Gastroesophageal sphincter (tissue), 4 donors: Measurements from ENCODE around the gene ACAP3. TPM values are rescaled to one million over a fixed set of nuclear protein-coding genes. Genes with fewer than 3 reads are reported as not detected.
"Not testable (repeated sequence)": the region's sequence is repeated elsewhere in the genome, so short reads cannot be mapped to it uniquely, and the experiment has no call there.

Experiments
- ATAC-seq: fragments of 150-250 bp; one replicate; pipeline ENCODE4 v1.9.1; 2016; ENCODE audit warnings: mild to moderate bottlenecking, moderate library complexity
- H3K27ac ChIP-seq, 4 donors: fragments of 200-600 bp; sonication (generic) in 3 of 4; 1 replicate in 3 of 4; 2 replicates in 1 of 4; pipeline ENCODE4 v1.5.1; 2016 to 2019
- H3K27me3 ChIP-seq: fragments of 200-600 bp; sonication (generic); one replicate; pipeline ENCODE4 v1.5.1; 2019
- H3K36me3 ChIP-seq, 2 donors: fragments of 200-600 bp; sonication (generic); one replicate each; pipeline ENCODE4 v1.5.1; 2019; ENCODE audit warnings: control low read depth in 1 of 2
- H3K4me1 ChIP-seq, 3 donors: fragments of 200-600 bp; sonication (generic); 1 replicate in 2 of 3; 2 replicates in 1 of 3; pipeline ENCODE4 v1.5.1; 2016 to 2019; ENCODE audit warnings: control low read depth in 2 of 3
- H3K4me3 ChIP-seq, 2 donors: fragments of 200-600 bp; sonication (generic); one replicate each; pipeline ENCODE4 v1.5.1; 2019; ENCODE audit warnings: mild to moderate bottlenecking in 1 of 2, moderate library complexity in 1 of 2
- H3K9me3 ChIP-seq, 3 donors: fragments of 200-600 bp; sonication (generic); one replicate each; pipeline ENCODE4 v1.5.1; 2017 to 2019; ENCODE audit warnings: control low read depth in 2 of 3
- CTCF ChIP-seq, 4 experiments: fragments of 200-600 bp in 2 of 4; fragments of 450-650 bp in 2 of 4; sonication (generic) in 1 of 4; IDR thresholded peaks; one replicate each; pipeline ENCODE4 v1.5.1; 2017 to 2019; ENCODE audit warnings: antibody characterized with exemption in 4 of 4, mild to moderate bottlenecking in 2 of 4, moderate library complexity in 2 of 4
- EP300 ChIP-seq: sonication (generic); formaldehyde crosslinking; IDR thresholded peaks from one replicate; pipeline ENCODE4 v1.6.1; 2017; ENCODE audit warnings: antibody characterized with exemption, mild to moderate bottlenecking
- POLR2A ChIP-seq, 2 donors: fragments of 450-650 bp; IDR thresholded peaks; one replicate each; pipeline ENCODE4 v1.6.1; 2017; ENCODE audit warnings: antibody characterized with exemption in 2 of 2, mild to moderate bottlenecking in 2 of 2, moderate library complexity in 1 of 2
- POLR2AphosphoS5 ChIP-seq: sonication (generic); formaldehyde crosslinking; IDR thresholded peaks from one replicate; pipeline ENCODE4 v1.6.1; 2017; ENCODE audit warnings: antibody characterized with exemption
- WGBS, 2 donors: methylation state at CpG; one replicate each; pipeline ENCODE4 v1.1.5; 2018; ENCODE audit warnings: low coverage in 1 of 2; 5-methylcytosine and 5-hydroxymethylcytosine counted together
- total RNA-seq, 4 donors: library from RNA; depleted of rRNA; stranded (reverse); fragments of >200 nt; gene quantifications; one replicate each; pipeline ENCODE4 v1.1.0, GENCODE V29; 2016

ACAP3 gene
- total RNA-seq, 4 donors from 2014 or later, result 35.6 to 74.7 (median 50.2) TPM

- peak; percentile 95 for ATAC-seq
- H3K27ac ChIP-seq, result peak overlapping the region; percentile 63 to 89 (median 86)
- H3K4me3 ChIP-seq, result no peak overlapping the region
- H3K4me1 ChIP-seq, result peaks cover 3 to 85% (median 35%) of the 10 kb centered on the region in 3 donors
- no peaks in the 10 kb centered on the region for H3K27me3 ChIP-seq
- peaks cover 0 to 62% of the 10 kb centered on the region in 2 donors for H3K36me3 ChIP-seq
- H3K9me3 ChIP-seq, result no peaks in the 10 kb centered on the region
- WGBS, 2 donors, result 25 to 33% methylated on average over 7 to 8 of the region's 9 CpGs
- TF ChIP-seq EP300 (no peak), CTCF (IDR thresholded peaks at IDR 0.05) (no peak), POLR2AphosphoS5 (peak; percentile 74), POLR2A (IDR thresholded peaks at IDR 0.05) (no peak)
These were observed 10.5 kb upstream of the ACAP3 start for GRCh38 chr1:1318131-1318652.

GRCh38 chr1:1317420-1317819, 9.7 kb upstream of the ACAP3 start:
- no peak overlapping the region for H3K4me3 ChIP-seq
- H3K9me3 ChIP-seq, result no peaks in the 10 kb centered on the region
- peak overlapping the region; percentile 60 to 89 (median 86) for H3K27ac ChIP-seq
- H3K4me1 ChIP-seq, result peaks cover 3 to 77% (median 29%) of the 10 kb centered on the region in 3 donors
- TF ChIP-seq POLR2A (IDR thresholded peaks at IDR 0.05) (no peak), POLR2AphosphoS5 (no peak), EP300 (no peak), CTCF (IDR thresholded peaks at IDR 0.05) (no peak)
- H3K36me3 ChIP-seq, result peaks cover 0 to 70% of the 10 kb centered on the region in 2 donors
- no peaks in the 10 kb centered on the region for H3K27me3 ChIP-seq
- no peak for ATAC-seq
- 50 to 65% methylated on average over 3 to 6 of the region's 6 CpGs for WGBS, 2 donors

GRCh38 chr1:1316199-1316598, 8.5 kb upstream of the ACAP3 start:
- H3K27me3 ChIP-seq, H3K4me3 ChIP-seq, ATAC-seq, H3K9me3 ChIP-seq: not testable (repeated sequence)
- Histone ChIP-seq H3K27ac (peak overlapping the region in 3 of 4 donors; percentile 34 to 86 (median 85)), H3K4me1 (peaks cover 3 to 65% (median 19%) of the 10 kb centered on the region in 3 donors), H3K36me3 (peaks cover 0 to 82% of the 10 kb centered on the region in 2 donors)
- 88 to 95% methylated on average over 5 to 6 of the region's 8 CpGs for WGBS, 2 donors

- no peaks in the 10 kb centered on the region for H3K9me3 ChIP-seq
- no peak overlapping the region for H3K4me3 ChIP-seq
- no peaks in the 10 kb centered on the region for H3K27me3 ChIP-seq
- H3K27ac ChIP-seq, result peak overlapping the region in 3 of 4 donors; percentile 68 to 86 (median 85)
- ATAC-seq, result no peak
- peaks cover 3 to 62% (median 12%) of the 10 kb centered on the region in 3 donors for H3K4me1 ChIP-seq
- no peak for TF ChIP-seq POLR2AphosphoS5
- WGBS, 2 donors, result 40 to 80% methylated on average over 1 of the region's 26 CpGs
- peaks cover 0 to 85% of the 10 kb centered on the region in 2 donors for H3K36me3 ChIP-seq
These were observed 7.8 kb upstream of the ACAP3 start for GRCh38 chr1:1315435-1315954.

- WGBS, 2 donors, result 84% methylated on average over 11 of the region's 23 CpGs; no CpG with 5 or more reads in 1 of the 2 donors
- Histone ChIP-seq H3K4me1 (peaks cover 3 to 62% (median 12%) of the 10 kb centered on the region in 3 donors), H3K9me3 (no peaks in the 10 kb centered on the region), H3K27ac (peak overlapping the region in 3 of 4 donors; percentile 68 to 86 (median 85)), H3K27me3 (no peaks in the 10 kb centered on the region), H3K4me3 (no peak overlapping the region), H3K36me3 (peaks cover 0 to 85% of the 10 kb centered on the region in 2 donors)
- no peak for ATAC-seq
- TF ChIP-seq POLR2A (IDR thresholded peaks at IDR 0.05) (no peak), POLR2AphosphoS5 (no peak)
These were observed 7.1 kb upstream of the ACAP3 start for GRCh38 chr1:1314678-1315335.

DNA sequence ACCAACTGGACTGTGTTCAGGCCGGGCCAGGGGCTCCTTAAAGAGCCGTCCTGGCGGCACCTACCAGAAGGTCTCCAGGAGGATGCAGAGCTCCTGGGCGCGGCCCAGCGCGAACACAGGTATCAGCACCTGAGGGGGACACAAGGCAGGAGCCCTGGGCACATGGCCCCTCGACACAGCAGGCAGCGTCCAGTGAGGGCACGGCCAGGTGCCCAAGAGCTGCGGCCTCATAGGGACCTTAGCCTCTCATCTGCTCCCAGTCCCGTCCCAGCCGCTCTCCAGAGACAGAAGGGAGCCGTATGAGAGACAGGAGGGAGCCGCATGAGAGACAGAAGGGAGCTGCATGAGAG, 6.5 kb upstream of the ACAP3 start:
- no peak for ATAC-seq
- H3K4me3 ChIP-seq, result no peak overlapping the region
- H3K27ac ChIP-seq, result peak overlapping the region in 1 of 4 donors; percentile 86

More for the DNA sequence above, 6.5 kb upstream of the ACAP3 start:
- H3K36me3 ChIP-seq, result peaks cover 0 to 81% of the 10 kb centered on the region in 2 donors
- H3K4me1 ChIP-seq, result peaks cover 3 to 62% (median 17%) of the 10 kb centered on the region in 3 donors
- no CpG with 5 or more reads among the region's 15 CpGs for WGBS, 2 donors
- TF ChIP-seq POLR2A (IDR thresholded peaks at IDR 0.05) (no peak), EP300 (no peak), POLR2AphosphoS5 (no peak), CTCF (IDR thresholded peaks at IDR 0.05) (no peak)
- no peaks in the 10 kb centered on the region for H3K9me3 ChIP-seq
- no peaks in the 10 kb centered on the region for H3K27me3 ChIP-seq
